H1 (cell line): ENCODE measurements around the gene CASTOR1.

Experiments
- CREB1 ChIP-seq: IDR thresholded peaks from 2 replicates; pipeline ENCODE4 v1.6.1; 2012; ENCODE audit warnings: inconsistent platforms
- CTBP2 ChIP-seq: IDR thresholded peaks from 2 replicates; pipeline ENCODE4 v1.7.0; 2011; ENCODE audit warnings: borderline replicate concordance, mild to moderate bottlenecking, moderate library complexity, mixed read lengths, low read length; ENCODE audit not compliant: insufficient read depth, insufficient read length
- EGR1 ChIP-seq: IDR thresholded peaks from 2 replicates; pipeline ENCODE4 v1.6.1; 2011; ENCODE audit warnings: low read depth, low read length, borderline replicate concordance
- EZH2 ChIP-seq: fragments of 200-600 bp; sonication (generic); IDR thresholded peaks from 2 replicates; pipeline ENCODE4 v1.7.1; 2012; ENCODE audit warnings: low read depth, mild to moderate bottlenecking, moderate library complexity, low read length, inconsistent platforms; ENCODE audit not compliant: severe bottlenecking
- GABPA ChIP-seq: IDR thresholded peaks from 2 replicates; pipeline ENCODE4 v1.6.1; 2011; ENCODE audit warnings: mild to moderate bottlenecking, low read length, moderate library complexity, borderline replicate concordance; ENCODE audit not compliant: insufficient read depth
- KDM5A ChIP-seq: fragments of 200-600 bp; IDR thresholded peaks from 2 replicates; pipeline ENCODE4 v1.7.1; 2012; ENCODE audit warnings: mild to moderate bottlenecking, low read length, inconsistent platforms, mixed read lengths
- POLR2A ChIP-seq, 2 experiments: IDR thresholded peaks; 1 replicate in 1 of 2; 2 replicates in 1 of 2; pipeline ENCODE4 v1.6.1; 2011; ENCODE audit warnings: low read depth in 2 of 2, low read length in 2 of 2, mild to moderate bottlenecking in 2 of 2; ENCODE audit errors: control extremely low read depth in 1 of 2
- POLR2AphosphoS5 ChIP-seq: IDR thresholded peaks from 2 replicates; pipeline ENCODE4 v1.6.1; 2011; ENCODE audit warnings: low read depth, low read length
- RXRA ChIP-seq: IDR thresholded peaks from 2 replicates; pipeline ENCODE4 v1.6.1; 2011; ENCODE audit warnings: low read depth, mild to moderate bottlenecking, low read length, moderate library complexity; ENCODE audit not compliant: insufficient read depth
- TAF1 ChIP-seq: IDR thresholded peaks from 2 replicates; pipeline ENCODE4 v1.6.1; 2011; ENCODE audit warnings: mild to moderate bottlenecking, low read depth, low read length
- YY1 ChIP-seq: IDR thresholded peaks from 2 replicates; pipeline ENCODE4 v1.6.1; 2011; ENCODE audit warnings: low read depth, mild to moderate bottlenecking, low read length
- TF ChIP-seq, protein P1 (sequence below), 3 experiments: IDR thresholded peaks; 1 replicate in 2 of 3; 2 replicates in 1 of 3; pipeline versions ENCODE4 v1.5.1 to v1.6.1; 2011; ENCODE audit warnings: low read length in 3 of 3, mild to moderate bottlenecking in 3 of 3, inconsistent platforms in 2 of 3, low read depth in 1 of 3, moderate library complexity in 1 of 3; ENCODE audit not compliant: insufficient read depth in 1 of 3; ENCODE audit errors: control extremely low read depth in 1 of 3
- TF ChIP-seq, protein P2 (sequence below): IDR thresholded peaks from 2 replicates; pipeline ENCODE4 v1.6.1; 2012; ENCODE audit warnings: inconsistent platforms
- TF ChIP-seq, protein P3 (sequence below): IDR thresholded peaks from 2 replicates; pipeline ENCODE4 v1.6.1; 2011; ENCODE audit warnings: low read depth, mild to moderate bottlenecking, low read length; ENCODE audit not compliant: insufficient read depth

DNA sequence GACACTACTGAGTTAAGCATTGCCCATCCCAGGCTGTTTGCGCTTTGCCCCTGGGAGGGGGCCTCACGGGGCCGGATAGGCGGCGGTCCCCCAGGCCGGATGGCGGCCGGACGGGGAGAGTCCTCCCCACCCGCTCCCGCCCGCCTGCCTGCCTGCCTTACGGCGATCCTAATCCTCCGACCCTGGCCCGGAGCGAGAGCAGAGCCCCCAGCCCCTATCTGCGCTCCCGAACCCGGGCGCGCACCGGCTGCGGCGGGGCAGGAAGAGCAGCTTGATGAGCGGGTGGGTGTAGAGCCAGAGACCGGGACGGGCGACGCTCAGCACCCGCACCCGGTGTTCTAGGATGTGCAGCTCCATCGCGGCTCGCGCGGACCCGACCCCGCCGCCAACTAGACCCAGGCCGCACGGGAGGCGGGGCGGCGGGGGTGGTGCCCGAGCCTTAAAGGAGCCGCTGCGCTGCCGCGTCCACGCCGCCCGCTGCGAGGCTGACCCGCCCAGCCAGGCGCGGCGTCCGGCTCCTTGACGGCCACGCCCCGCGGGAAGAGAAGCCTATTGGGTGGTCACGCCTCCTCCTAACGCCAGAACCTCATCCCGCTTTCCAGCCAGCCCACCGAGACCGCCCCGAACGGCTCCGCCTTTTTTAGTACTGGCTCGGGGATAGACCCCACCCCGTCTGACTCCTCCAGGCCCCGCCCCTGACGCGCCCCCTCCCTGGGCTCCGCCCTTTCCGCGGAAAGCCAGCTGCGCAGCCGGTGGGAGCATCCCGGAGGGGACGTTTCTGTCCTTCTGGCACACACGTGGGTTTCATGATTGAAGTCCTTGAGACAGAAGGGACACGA is at the start of gene CASTOR1:
- TF ChIP-seq, protein P1, sequence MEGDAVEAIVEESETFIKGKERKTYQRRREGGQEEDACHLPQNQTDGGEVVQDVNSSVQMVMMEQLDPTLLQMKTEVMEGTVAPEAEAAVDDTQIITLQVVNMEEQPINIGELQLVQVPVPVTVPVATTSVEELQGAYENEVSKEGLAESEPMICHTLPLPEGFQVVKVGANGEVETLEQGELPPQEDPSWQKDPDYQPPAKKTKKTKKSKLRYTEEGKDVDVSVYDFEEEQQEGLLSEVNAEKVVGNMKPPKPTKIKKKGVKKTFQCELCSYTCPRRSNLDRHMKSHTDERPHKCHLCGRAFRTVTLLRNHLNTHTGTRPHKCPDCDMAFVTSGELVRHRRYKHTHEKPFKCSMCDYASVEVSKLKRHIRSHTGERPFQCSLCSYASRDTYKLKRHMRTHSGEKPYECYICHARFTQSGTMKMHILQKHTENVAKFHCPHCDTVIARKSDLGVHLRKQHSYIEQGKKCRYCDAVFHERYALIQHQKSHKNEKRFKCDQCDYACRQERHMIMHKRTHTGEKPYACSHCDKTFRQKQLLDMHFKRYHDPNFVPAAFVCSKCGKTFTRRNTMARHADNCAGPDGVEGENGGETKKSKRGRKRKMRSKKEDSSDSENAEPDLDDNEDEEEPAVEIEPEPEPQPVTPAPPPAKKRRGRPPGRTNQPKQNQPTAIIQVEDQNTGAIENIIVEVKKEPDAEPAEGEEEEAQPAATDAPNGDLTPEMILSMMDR (IDR thresholded peaks at IDR 0.05; ENCODE audit: control extremely low read depth in 1 of 3, insufficient read depth in 1 of 3, low read depth in 1 of 3, low read length in 3 of 3) = no peak
- peak; percentile 50; the same call in 1 of the 2 replicates for TF ChIP-seq CREB1
- TF ChIP-seq EGR1 = peak; percentile 38; the same call in 1 of the 2 replicates
- no peak for TF ChIP-seq GABPA
- TF ChIP-seq POLR2AphosphoS5 = peak; percentile 37; the same call in 1 of the 2 replicates
- TF ChIP-seq YY1 = no peak
- TF ChIP-seq TAF1 = no peak
- TF ChIP-seq, protein P2, sequence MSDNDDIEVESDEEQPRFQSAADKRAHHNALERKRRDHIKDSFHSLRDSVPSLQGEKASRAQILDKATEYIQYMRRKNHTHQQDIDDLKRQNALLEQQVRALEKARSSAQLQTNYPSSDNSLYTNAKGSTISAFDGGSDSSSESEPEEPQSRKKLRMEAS = no peak
- peak; percentile 29 for TF ChIP-seq EZH2
- no peak for TF ChIP-seq KDM5A
- TF ChIP-seq CTBP2 = no peak
- TF ChIP-seq, protein P3, sequence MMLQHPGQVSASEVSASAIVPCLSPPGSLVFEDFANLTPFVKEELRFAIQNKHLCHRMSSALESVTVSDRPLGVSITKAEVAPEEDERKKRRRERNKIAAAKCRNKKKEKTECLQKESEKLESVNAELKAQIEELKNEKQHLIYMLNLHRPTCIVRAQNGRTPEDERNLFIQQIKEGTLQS = no peak
- no peak for TF ChIP-seq RXRA
- peak in 1 of 2 experiments; percentile 45; a peak in 1 of 3 replicates for TF ChIP-seq POLR2A (IDR thresholded peaks at IDR 0.05; ENCODE audit: control extremely low read depth in 1 of 2, low read depth in 2 of 2, low read length in 2 of 2)
